Medulla oblongata (tissue), 1 donor: Measurements from ENCODE around the gene MALSU1.
A peak's percentile ranks its signal among the peaks of the same experiment; 100 is the strongest.
"Not testable (repeated sequence)": the region's sequence is repeated elsewhere in the genome, so short reads cannot be mapped to it uniquely, and the experiment has no call there.

Experiments used
- DNase-seq: peaks from one replicate; pipeline ENCODE4 v3.0.0-alpha.2; 2015; ENCODE audit errors: extremely low spot score

MALSU1 gene

DNA sequence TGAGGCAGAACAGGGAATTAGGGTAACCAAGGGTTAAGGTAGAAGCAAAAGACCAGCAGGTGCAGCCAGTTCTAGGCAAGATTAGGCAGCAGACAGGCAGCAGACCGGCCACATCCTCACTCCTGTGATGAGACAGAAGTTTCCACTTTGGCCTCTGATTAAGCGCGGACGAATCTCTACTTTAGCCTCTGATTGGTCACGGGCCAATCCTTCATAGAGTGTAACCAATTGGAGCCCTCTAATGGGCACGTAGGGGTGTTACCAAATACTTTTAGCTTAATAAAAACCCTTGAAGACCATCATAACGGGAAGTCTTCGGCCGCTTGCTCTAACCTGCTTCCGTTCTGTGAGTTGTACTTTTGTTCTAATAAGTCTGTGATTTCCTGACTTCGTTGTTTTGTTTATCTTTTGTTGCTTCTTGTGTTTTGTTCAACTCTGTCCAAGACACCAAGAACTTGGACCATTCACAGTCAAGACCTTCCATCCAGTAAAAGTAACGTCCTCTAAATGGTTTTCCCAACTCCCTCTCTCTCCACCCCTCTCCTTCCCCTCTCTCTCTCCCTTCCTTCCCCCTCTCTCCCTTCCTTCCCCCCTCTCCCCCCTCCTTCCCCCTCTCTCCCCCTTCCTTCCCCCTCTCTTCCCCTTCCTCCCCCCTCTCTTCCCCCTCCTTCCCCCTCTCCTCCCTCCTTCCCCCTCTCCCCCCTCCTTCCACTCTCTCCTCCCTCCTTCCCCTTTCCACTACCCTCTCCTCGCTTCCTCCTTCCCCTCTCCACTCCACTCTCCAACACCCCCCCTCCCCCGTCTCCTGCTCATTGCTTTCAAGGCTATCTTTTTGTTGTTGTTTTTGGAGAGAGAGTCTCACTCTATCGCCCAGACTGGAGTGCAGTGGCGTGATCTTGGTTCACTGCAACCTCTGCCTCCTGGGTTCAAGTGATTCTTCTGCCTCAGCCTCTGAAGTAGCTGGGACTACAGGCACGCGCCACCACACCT is 13.2 kb upstream of the MALSU1 start:
- no peak for DNase-seq

DNA sequence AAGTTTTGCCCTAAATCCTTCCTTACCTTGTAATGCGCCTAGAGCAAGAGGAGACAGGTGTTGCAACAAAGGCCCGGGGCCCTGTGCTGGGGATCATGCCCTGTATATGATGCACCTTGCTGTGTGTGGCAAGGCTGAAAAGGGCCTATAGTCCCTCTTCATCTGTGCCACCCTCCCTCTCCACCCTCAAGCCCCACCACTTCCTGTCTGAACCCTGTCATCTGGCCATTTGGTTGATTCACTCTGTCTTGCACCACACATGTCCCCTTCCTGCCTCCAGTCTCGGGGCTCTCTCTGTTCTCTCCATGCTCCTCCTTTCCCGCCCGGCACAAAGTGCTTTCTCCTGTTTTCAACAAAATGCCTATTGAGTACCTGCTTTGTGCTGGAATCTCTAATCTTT is 11.5 kb upstream of the MALSU1 start:
- DNase-seq: no peak

DNA sequence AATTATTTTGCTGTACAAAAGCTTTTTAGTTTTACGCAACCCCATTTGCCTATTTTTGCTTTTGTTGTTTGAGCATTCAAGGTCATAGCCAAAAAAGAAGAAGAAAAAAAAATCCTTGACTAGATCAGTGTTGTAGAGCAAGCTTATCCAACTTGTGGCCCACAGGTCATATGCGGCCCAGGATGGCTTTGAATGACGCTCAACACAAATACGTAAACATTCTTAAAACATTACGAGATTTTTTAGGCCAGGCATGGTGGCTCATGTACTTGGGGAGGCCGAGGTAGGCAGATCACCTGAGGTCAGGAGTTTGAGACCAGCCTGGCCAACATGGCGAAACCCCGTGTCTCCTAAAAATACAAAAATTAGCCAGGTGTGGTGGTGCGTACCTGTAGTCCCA is 8.1 kb upstream of the MALSU1 start:
- no peak for DNase-seq

DNA sequence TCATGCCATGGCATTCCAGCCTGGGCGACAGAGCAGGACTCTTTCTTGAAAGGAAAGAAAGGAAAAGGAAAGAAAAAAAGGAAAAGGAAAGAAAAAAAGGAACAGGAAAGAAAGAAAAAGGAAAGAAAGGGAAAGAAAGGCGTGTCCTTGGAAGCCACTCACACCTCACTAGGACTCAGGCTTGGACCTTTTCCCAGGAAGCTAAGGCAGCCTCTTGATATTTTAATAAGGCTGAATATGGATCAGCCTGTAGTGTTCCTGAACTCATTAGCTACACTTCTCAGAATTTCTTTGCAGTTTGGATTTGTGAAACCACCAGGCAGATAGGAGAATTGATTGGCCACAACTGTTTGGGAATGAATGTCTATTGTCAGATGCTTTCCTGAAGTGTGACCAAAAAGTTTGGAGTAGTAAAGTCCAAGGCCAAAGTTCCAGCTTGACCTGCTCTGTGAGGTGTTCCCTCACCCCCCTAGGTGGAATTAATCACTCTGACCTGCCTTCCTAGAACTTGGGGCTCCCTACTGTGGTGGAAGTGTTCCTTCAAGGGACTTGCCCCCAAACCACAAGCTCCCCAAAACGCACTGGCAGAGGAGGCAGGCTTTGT is 7.1 kb upstream of the MALSU1 start:
- no peak for DNase-seq

DNA sequence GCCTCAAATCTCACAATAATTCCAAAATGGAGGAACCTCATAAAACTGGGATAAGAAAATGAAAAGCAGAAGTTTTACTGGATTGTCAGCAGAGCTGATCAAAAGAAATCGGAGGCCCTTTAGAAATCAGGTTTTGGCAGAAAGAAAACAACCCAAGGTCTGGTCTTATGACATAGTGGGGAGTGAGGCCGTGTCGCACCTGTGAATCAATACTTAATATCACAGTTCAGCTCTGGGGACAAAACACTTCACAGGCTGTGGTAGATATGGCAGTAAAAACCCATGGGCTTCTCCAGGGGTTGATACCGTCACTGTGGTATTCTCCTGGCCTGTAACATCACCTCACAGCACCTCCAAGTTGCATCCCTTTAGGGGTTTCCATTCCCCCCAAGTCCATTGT is 6.5 kb upstream of the MALSU1 start:
- DNase-seq: no peak

DNA sequence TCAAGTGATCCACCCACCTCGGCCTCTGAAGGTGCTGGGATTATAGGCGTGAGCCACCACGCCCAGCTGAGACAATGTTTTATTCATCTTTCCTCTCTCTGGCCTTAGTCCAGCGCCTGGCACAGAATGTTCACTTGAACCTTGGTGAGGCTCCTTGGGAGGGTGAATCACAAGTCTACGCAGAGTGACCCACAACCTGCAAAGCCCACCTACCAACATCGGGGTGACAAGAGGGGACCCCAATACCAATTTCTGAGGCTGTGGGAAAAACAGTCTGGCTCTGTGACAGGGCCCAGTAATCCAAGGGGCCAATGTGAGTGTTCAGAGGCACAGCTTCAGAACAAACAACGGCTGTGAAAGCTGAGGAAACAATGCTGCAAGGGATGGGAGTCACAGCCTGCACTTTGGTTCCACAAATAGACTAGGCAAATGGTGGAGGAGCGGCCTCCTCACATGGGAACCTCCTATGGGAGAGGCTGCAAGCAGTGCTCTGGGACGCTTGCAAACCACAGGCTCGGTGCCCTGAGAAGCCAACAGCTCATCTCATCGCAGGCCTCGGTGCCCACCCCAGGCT is 5.6 kb upstream of the MALSU1 start:
- no peak for DNase-seq

DNA sequence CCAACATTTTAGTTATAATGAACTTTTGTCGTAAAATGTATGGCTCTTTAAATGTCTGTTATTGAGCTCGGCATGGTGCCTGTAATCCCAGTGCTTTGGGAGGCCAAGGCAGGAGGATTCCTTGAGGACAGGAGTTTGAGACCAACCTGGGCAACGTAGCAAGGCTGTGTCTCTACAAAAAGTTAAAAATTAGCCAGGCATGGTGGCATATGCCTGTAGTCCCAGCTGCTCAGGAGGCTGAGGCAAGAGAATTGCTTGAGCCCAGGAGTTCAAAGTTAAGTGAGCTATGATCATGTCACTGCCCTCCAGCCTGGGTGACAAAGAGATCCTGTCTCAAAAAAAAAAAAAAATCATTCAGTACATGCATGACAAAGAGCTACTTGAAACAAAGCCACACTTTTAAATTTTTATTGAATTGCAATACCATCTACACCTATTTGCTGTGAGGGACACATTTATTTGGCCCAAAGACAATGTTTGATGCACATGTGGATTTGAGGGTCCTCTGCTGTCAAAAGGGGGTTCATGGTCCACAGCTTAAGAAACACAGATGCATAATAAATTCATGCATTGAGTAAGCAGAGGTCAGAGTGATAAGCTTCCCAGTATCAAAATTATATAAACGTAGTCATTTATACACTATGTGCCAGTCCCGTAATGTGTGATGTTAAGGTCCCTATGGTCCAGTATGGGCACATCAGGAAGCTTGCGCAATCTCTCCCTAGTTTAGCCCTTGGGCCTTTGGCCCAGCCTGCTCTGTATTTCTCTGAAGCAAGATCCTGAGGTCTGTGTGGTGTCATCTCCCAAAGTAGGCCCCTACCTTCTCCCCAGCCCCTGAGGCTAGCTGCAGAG is 4.4 kb upstream of the MALSU1 start:
- DNase-seq: no peak

DNA sequence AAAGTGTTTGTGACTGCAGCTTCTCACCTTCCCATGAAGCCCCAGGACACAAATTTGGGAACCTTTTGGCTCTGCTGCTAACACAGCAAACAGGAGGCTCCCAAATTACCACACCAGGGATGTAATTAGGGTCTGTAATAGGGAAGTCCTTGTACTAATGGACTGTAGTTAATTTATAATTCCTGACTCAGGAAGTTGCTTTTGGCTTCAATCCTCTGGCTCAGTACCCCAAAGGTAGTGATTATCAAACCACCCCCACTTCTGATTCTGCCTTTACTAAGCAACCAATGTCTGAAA is 3.8 kb upstream of the MALSU1 start:
- DNase-seq: no peak

DNA sequence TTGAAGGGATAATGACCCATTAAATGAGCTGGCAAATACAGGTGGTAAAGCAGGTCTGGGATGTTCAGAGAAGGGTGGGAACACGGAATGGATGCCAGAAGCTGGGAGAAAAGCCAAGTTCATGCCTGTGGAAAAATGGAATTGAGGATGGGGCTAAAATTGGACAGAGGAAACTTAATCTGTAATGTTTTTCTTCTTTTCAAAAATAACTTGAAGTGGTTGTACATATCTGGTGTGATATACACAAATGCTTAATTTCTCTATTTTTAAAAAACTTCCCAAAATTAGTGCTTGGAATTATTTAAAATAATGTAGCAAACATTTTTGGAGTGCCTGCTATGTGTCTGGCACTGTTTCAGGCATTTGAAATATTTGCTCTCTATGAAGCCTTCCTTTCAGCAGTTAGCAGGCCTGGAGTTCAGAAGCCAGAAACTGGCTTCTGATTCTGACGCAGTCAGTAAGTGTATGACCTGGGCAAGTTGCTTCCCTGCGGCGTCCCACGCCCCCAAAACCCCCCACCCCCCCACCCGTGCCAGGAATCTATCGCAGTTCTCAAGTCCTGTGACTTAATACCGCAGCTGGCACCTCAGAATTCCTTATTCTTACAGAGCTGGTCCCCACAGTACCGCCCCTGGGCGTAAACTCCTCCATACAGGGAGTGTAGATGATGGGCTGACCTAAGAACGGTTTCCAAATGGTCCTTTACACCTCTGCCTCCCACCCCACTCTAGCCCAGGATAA is 828 bp upstream of the MALSU1 start:
- no peak for DNase-seq

DNA sequence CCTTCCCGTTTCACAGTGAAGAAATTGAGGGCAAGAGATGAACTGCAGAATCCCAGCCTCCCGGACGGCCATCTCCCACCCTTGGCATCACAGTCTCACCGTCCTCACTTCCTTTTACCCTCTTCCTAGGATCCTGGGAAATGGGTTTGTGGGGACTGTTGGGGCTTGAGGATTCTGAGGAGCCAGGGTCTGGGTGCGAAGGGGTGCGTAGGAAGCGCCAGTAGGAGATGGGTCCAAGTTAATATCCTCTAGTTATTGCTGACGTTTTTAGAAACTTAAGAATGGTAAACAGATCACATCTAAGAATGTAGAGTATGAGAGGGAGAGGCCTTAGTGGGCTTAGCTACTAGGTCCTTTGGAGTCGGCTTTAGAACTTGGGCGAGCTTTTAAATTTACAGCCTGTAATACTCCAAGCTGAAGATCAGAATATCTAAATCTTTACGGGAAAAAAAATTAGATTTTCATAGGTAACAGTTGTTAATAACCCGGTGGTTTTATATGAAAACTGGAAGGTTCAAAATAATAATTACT is 696 bp downstream of the MALSU1 start:
- peak; percentile 13 for DNase-seq

DNA sequence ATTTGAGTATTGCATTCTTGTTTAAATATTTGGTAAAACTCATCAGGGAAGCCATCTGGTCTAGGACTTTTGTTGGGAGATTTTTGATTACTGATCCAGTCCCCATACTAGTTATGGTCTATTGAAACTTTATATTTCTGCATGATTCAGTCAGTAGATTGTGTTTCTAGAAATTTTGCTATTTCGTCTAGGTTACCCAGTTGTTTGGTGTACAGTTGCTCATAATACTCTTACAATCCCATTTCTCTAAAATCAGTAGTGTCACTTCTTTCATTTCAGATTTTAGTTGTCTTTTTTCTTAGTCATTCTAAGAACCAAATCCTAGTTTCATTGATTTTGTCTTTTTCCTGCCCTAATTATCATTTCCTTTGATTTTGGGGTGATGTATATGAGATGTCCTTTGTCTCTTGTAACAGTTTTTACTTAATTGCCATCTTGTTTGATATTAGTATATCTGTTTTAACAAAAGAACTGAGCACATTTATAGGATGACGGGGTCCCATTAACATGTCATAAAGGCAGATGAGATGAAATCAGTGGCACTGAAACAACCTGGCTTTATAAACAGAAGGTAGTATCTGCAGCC is 7.9 kb downstream of the MALSU1 start:
- DNase-seq: no peak

DNA sequence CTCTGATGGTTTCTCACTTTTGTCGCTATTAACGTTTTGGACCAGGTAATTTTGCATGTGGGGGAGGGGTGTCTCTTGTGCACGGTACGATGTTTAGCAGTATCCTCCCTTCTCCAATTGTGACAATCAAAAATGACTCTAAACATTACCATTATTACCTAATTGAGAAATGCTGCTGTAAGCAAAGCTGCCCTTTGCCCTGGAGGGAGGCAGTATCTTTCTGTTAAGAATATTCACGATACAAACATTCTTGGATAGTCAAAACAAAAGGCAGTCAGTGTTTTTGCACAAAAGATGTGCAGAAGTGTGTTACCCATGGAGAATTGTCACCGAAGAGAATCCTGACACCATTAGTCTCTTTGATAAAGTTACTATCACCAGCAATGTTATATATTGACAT is 9.6 kb downstream of the MALSU1 start:
- no peak for DNase-seq

DNA sequence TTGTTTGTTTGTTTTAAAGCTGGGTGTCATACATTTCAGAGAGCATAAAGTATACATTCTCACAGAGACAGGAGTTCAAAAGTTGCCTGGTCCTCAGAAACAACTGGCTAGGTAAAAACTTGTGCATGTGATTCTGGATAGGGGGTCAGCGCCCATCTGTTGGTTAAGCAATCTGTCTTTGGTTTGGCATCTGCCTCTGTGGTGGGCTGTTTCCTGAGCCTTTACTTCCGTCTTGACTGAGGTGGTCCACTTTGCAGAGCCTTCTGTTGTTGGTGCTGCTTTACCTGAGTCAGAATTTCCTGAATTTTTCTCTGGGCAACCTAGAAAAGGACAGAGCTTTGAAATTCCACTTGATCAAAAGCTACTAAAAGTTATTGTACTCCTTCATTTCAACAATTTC is 13.0 kb downstream of the MALSU1 start:
- DNase-seq: not testable (repeated sequence)

DNA sequence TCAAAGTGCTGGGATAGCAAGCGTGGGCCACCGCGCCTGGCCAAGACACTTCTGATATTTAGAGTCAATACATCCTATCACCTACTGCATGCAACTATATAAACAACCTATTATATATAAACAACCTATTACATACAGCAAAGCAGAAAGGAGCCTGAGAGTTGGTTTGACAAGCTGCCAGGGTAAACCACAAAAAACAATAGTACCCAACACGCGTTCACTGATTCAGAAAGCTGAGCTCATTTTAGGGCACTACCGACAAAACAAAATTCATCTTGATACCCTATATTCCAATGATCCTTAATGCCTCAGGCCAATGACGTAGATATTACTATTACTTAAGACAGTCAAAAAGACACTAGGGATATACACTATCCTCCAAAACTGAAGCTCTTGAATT is 16.2 kb downstream of the MALSU1 start:
- DNase-seq: no peak

DNA sequence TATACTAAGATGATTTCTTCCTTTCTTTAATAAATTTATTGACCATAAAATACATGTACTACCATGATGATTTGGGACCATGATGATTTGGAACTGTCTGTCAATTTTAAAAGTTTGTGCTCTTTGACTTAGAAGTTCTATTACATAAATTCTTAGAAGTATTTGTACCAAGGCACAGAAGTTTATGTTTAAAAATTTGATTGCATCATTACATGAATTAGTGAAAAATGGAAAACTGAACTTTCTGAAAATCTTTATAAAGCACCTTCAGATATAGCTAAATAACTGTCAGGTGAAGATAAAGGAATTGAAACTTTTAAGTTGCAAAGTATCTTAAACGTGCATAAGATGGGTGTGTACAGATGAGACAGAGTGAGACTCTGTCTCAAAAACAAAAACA is 32.0 kb downstream of the MALSU1 start:
- no peak for DNase-seq

DNA sequence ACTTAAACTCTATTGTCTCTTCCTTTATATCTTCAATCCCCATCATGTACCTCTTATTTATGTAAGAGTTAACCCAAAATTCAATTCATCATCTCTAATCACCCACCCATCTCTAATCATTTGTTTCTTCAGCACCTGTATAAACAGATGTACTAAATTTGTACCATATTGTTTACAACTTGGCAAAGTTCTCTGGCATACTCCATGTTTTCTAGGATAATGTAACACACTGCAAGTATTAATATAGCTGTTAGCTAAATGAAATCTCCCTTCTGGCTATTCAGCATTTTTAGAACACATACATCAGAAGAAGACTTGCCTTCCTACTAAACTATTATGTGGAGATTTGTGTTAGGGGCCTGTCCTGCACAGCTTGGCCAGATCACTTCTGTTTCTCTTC is 33.1 kb downstream of the MALSU1 start:
- DNase-seq: no peak

DNA sequence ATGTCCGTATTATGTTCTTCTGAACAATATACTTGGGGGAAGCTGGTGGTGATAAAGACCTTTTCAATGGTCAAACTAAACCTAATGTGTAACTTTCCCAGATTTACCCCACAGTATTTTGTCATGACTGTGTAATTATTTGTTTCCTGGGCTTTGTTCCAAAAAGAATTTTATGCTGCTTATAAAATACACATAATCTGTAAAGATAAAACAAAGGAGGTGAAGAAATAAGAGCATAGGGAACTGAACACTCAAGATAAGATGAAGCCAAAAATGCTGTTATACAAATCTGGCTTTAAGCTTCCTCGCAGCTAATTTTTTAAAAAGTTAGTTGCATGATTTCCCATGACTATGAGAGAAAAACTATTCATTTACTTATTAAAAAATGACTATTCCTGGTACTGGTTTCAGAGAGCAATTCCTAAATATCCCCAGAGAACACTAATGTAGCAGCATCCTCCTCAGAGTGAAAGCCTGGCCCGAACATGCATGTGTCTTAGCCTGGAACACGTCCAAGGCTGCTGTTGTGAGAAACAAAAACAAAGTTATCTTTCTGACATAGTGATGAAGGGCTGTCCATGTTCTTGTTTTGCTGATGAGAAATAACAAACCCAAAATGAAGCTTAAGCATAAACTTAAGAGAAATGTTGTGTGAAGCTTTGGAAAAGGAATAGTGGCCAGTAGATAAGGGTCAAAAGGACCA is 33.9 kb downstream of the MALSU1 start:
- DNase-seq: no peak

DNA sequence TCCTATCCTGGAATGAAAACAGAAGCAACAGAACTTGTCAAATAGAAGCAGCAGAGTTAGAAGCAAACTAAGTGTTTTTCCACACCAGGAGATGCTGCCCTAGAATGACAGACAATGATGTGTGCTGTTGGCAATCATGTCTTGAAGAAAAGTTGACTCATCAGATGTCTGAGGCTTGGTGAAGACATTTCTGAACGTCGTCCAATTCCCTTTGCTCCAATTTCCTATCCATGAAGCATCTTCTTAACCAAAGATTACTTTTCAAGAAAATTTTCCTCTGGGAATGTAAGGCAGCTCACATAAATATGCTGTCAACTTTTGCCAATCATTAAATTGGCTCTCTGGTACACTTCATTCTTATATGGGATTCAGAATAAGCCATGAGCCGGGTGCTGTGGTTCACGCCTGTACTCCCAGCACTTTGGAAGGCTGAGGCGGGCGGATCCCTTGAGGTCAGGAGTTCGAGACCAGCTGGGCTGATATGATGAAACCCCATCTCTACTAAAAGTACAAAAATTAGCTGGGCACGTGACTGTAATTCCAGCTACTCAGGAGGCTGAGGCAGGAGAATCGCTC is 34.6 kb downstream of the MALSU1 start:
- DNase-seq: no peak

DNA sequence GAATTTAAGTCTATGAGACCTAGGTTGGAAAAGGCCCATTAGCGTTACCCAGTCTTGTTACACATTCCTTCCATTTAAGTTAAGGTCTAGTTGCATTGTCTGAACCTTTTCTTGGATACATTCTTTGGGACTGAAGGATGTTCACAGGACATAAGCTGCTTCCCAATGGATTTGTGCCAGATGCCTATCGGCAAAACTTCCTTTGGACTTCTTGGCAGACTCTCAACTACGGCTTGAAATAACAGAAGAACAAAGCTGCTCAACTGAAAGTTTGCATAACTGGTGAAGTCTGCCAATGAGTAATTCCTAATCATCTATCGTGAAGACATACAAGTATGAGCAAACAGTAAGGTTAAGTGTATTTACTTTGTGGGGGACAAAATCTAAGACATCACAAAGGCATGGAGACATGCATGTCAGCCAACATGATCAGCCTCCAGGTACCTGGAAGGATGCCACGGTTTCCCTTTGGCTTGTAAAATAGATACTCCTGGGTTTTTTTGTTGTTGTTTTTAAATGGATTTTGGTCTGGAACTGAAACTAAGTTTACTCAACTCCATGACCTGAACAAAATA is 35.4 kb downstream of the MALSU1 start:
- DNase-seq: no peak

DNA sequence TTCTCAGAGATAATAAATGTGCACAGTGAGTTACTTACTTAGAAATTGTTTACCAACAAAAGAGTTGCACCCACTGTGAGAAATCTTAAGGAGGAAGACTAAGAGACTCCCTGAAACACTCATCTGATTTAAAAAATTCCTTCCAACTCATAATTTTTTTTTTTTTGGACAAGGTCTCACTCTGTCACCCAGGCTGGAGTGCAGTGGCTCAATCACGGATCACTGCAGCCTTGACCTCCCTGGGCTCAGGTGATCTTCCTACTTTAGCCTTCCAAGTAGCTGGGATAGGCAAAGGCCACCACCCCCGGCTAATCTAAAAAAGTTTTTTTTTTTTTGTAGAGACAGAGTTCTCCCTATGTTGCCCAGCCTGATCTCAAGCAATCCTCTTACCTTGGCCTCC is 36.0 kb downstream of the MALSU1 start:
- no peak for DNase-seq
